Heart left ventricle (tissue), 16 donors: ENCODE results near the gene SAXO1. TPM values are rescaled to one million over a fixed set of nuclear protein-coding genes. Genes with fewer than 3 reads are reported as not detected.

Source experiments
- ATAC-seq, 4 donors: fragments of 200-7000 bp; cut with Tn5 transposase; one replicate each; pipeline ENCODE4 v1.9.1; 2020 to 2022; ENCODE audit warnings: moderate library complexity in 4 of 4, mild to moderate bottlenecking in 3 of 4, moderate number of reproducible peaks in 1 of 4
- DNase-seq, 5 donors: peaks; one replicate each; pipeline ENCODE4 v3.0.0-alpha.2; 2020
- H3K27ac ChIP-seq, 12 donors: fragments of 200-600 bp; sonication (generic) in 4 of 12; one replicate each; pipeline versions ENCODE4 v1.5.0 to v1.8.0; 2016 to 2022; ENCODE audit warnings: mild to moderate bottlenecking in 2 of 12
- H3K27me3 ChIP-seq, 9 donors: fragments of 200-600 bp; sonication (generic) in 2 of 9; one replicate each; pipeline versions ENCODE4 v1.5.1 to v1.8.0; 2016 to 2022; ENCODE audit warnings: mild to moderate bottlenecking in 3 of 9
- H3K36me3 ChIP-seq, 9 donors: fragments of 200-600 bp; sonication (generic) in 2 of 9; one replicate each; pipeline versions ENCODE4 v1.5.0 to v1.8.0; 2018 to 2022; ENCODE audit warnings: mild to moderate bottlenecking in 2 of 9
- H3K4me1 ChIP-seq, 12 donors: fragments of 200-600 bp; sonication (generic) in 4 of 12; one replicate each; pipeline versions ENCODE4 v1.5.0 to v1.8.0; 2016 to 2022; ENCODE audit warnings: mild to moderate bottlenecking in 3 of 12
- H3K4me3 ChIP-seq, 12 donors: fragments of 200-600 bp; sonication (generic) in 4 of 12; one replicate each; pipeline versions ENCODE4 v1.5.0 to v1.8.0; 2017 to 2022; ENCODE audit warnings: mild to moderate bottlenecking in 9 of 12, moderate library complexity in 4 of 12
- H3K9me3 ChIP-seq, 12 donors: fragments of 200-600 bp; sonication (generic) in 4 of 12; one replicate each; pipeline versions ENCODE4 v1.5.0 to v1.8.0; 2016 to 2022; ENCODE audit warnings: mild to moderate bottlenecking in 1 of 12
- CTCF ChIP-seq, 12 donors: fragments of 200-600 bp; sonication (generic) in 4 of 12; IDR thresholded peaks; one replicate each; pipeline versions ENCODE4 v1.5.0 to v1.8.0; 2018 to 2022; ENCODE audit warnings: antibody characterized with exemption in 12 of 12, mild to moderate bottlenecking in 5 of 12
- POLR2A ChIP-seq, 2 donors: fragments of 450-650 bp; IDR thresholded peaks; one replicate each; pipeline ENCODE4 v1.6.1; 2017; ENCODE audit warnings: antibody characterized with exemption in 2 of 2, mild to moderate bottlenecking in 2 of 2, moderate library complexity in 2 of 2
- whole genome bisulfite sequencing, 4 donors: extraction: QIAGEN DNeasy Blood & Tissue Kit in 2 of 4; methylation state at CpG; one replicate each; pipeline versions ENCODE4 v1.1.5 to v1.1.7; 2013 to 2018; 5-methylcytosine and 5-hydroxymethylcytosine counted together
- intact Hi-C, 10 donors: fragments of 100-400 bp; cut with DNase I; formaldehyde crosslinking; loops; one replicate each; pipeline versions ENCODE4 v1.11.1 to v1.14.2; 2022
- polyA plus RNA-seq, 2 donors: library from polyadenylated mRNA; stranded (reverse); fragments of 200-250 nt; gene quantifications; one replicate each; pipeline ENCODE4 v1.2.3, GENCODE V29; 2013
- total RNA-seq, 9 donors: library from RNA; depleted of rRNA in 2 of 9; stranded (reverse); fragments of >200 nt in 2 of 9; fragmentation: NEBNext Ultra II Directional in 3 of 9; extraction: Animal tissue kit (Norgen Biotek cat#: 25700) in 3 of 9; gene quantifications; one replicate each; pipeline versions ENCODE4 v1.1.0 to v1.2.4, GENCODE V29; 2016 to 2023
- donor health status: ischemic (EF 13 %, LVEDD 7.1; RV severe dilation, severe dysfunction).
- donor health status: healthy with polysubstance abuse.
- donor health status: DM: no; HTN: yes; CAD: no.
- donor health status: DM: no; HTN: no; CAD: no.
- donor health status: ischemic (EF 25% LVEDD 6.9; RV normal size, moderate dysfunction).
- donor health status: ischemic (EF 25% LVEDD 5.7; RV mildly dilated, moderate dysfunction).
- donor health status: healthy.
- donor health status: DM: yes; HTN: yes; CAD: no.
- donor health status: ischemic (EF 35%, LVEDD 5.7; RV mildly dilated, moderate dysfunction).
- donor health status: nonischemic (EF 11% LVEDD 7.7; RV severe dilation, severe dysfunction).
- donor health status: DM: yes; HTN: yes; CAD: no.
- donor health status: PGD.
- donor health status: ischemic (EF 29% LVEDD 5.4; RV normal size, mild dysfunction).
- donor health status: nonischemic (EF 23%, LVEDD 6.1; RV moderate dilation, normal function).

SAXO1 gene
- total and polyA plus RNA-seq, 11 donors, result 0.09 to 0.21 (median 0.11) TPM; not detected in 8

- no peaks in the 10 kb centered on the region for H3K9me3 ChIP-seq
- H3K36me3 ChIP-seq, result no peaks in the 10 kb centered on the region
- no peak overlapping the region for H3K27ac ChIP-seq
- DNase-seq (no peak), ATAC-seq (no peak)
- peaks cover 0 to 23% (median 4%) of the 10 kb centered on the region in 12 donors for H3K4me1 ChIP-seq
- 45 to 62% (median 60%) methylated on average over 2 of the region's 2 CpGs for WGBS, 4 donors
- intact Hi-C loops, result loop anchor here in 1 of 10 donors (10.0 kb wide), 1 partner anchor 58 kb away; no protein-coding TSS in a partner anchor
- TF ChIP-seq POLR2A (IDR thresholded peaks at IDR 0.05), result no peak
- H3K4me3 ChIP-seq, result no peak overlapping the region
- H3K27me3 ChIP-seq, result no peaks in the 10 kb centered on the region
These were observed 109.8 kb downstream of the SAXO1 start for GRCh38 chr9:18923167-18923566.

- TF ChIP-seq CTCF (IDR thresholded peaks at IDR 0.05), result no peak
- no peak for TF ChIP-seq POLR2A (IDR thresholded peaks at IDR 0.05)
- DNase-seq, result no peak
- peaks cover 0 to 23% (median 4%) of the 10 kb centered on the region in 12 donors for H3K4me1 ChIP-seq
- H3K27ac ChIP-seq, result no peak overlapping the region
- WGBS, 4 donors, result 78 to 89% (median 84%) methylated on average over 8 of the region's 8 CpGs
- no peak overlapping the region for H3K4me3 ChIP-seq
- H3K36me3 ChIP-seq, result no peaks in the 10 kb centered on the region
- H3K27me3 ChIP-seq, result no peaks in the 10 kb centered on the region
- ATAC-seq, result no peak
- no peaks in the 10 kb centered on the region for H3K9me3 ChIP-seq
- intact Hi-C loops, result loop anchor here in 1 of 10 donors (10.0 kb wide), 1 partner anchor 58 kb away; no protein-coding TSS in a partner anchor
These were observed 110.7 kb downstream of the SAXO1 start for GRCh38 chr9:18922161-18922885.

GRCh38 chr9:18921366-18922075 lies 111.5 kb downstream of the SAXO1 start:
- 77 to 89% (median 82%) methylated on average over 7 of the region's 7 CpGs for WGBS, 4 donors
- TF ChIP-seq CTCF (IDR thresholded peaks at IDR 0.05), result no peak
- TF ChIP-seq POLR2A (IDR thresholded peaks at IDR 0.05), result no peak
- Histone ChIP-seq H3K27me3 (no peaks in the 10 kb centered on the region), H3K4me3 (no peak overlapping the region), H3K9me3 (no peaks in the 10 kb centered on the region), H3K36me3 (no peaks in the 10 kb centered on the region), H3K4me1 (peaks cover 0 to 23% (median 4%) of the 10 kb centered on the region in 12 donors), H3K27ac (no peak overlapping the region)
- ATAC-seq (peak in 1 of 4 donors; percentile 22), DNase-seq (no peak)
- intact Hi-C loops, result loop anchor here in 1 of 10 donors (10.0 kb wide), 1 partner anchor 57 kb away; no protein-coding TSS in a partner anchor

- H3K36me3 ChIP-seq, result no peaks in the 10 kb centered on the region
- intact Hi-C loops, result loop anchor here in 1 of 10 donors (10.0 kb wide), 1 partner anchor 56 kb away; no protein-coding TSS in a partner anchor
- no peaks in the 10 kb centered on the region for H3K9me3 ChIP-seq
- WGBS, 4 donors, result 65 to 72% (median 68%) methylated on average over 4 of the region's 4 CpGs
- peaks cover 0 to 23% (median 4%) of the 10 kb centered on the region in 12 donors for H3K4me1 ChIP-seq
- H3K4me3 ChIP-seq, result no peak overlapping the region
- TF ChIP-seq POLR2A (IDR thresholded peaks at IDR 0.05) (no peak), CTCF (IDR thresholded peaks at IDR 0.05) (no peak)
- DNase-seq (no peak), ATAC-seq (no peak)
- H3K27me3 ChIP-seq, result no peaks in the 10 kb centered on the region
- H3K27ac ChIP-seq, result no peak overlapping the region
These were observed 112.6 kb downstream of the SAXO1 start for GRCh38 chr9:18920141-18921084.
